HepG2 (cell line): ENCODE results near the gene PDCD11. TPM values are rescaled to one million over a fixed set of nuclear protein-coding genes. Genes with fewer than 3 reads are reported as not detected.

ENCODE experiments used
- ATAC-seq: fragments of 200-7000 bp; cut with Tn5 transposase; 3 replicates; pipeline ENCODE4 v1.9.1; 2020; ENCODE audit warnings: mild to moderate bottlenecking, moderate library complexity
- BruUV-seq: library from RNA; stranded (reverse); fragments of 400-500 nt; replicated peaks from 2 replicates; lab custom pipeline; 2021; lab: Mats Ljungman, UMichigan
- CTCF ChIA-PET: fragments of 300-600 bp; formaldehyde crosslinking; extraction: SDS; loops from one replicate; lab custom pipeline; 2021; ENCODE audit warnings: low total read pairs, inconsistent platforms, low intra/inter-chr PET ratio; lab: Yijun Ruan, JAX
- POLR2A ChIA-PET: fragments of 350-600 bp; sonication (Branson Sonifier 250); formaldehyde crosslinking; loops from one replicate; lab custom pipeline; 2020; ENCODE audit warnings: antibody characterized with exemption, inconsistent platforms; lab: Yijun Ruan, JAX
- DNase-seq: peaks from one replicate; pipeline ENCODE4 v3.0.0-alpha.2; 2015; ENCODE audit warnings: low spot score
- FAIRE-seq: peaks from 3 replicates; lab custom pipeline; 2011; peaks lifted over from hg19 to GRCh38; lab: Jason Lieb, UNC
- H2AFZ ChIP-seq: one replicate; pipeline ENCODE4 v1.6.1; 2011; ENCODE audit warnings: low read length, inconsistent platforms
- H3K27ac ChIP-seq: fragments of 300-600 bp; 3 replicates; pipeline ENCODE4 v1.8.0; 2011; ENCODE audit warnings: mixed run types, mild to moderate bottlenecking, mixed read lengths, low read length, inconsistent platforms; ENCODE audit not compliant: insufficient read depth; ENCODE audit errors: extremely low read length
- H3K27me3 ChIP-seq, 2 experiments: fragments of 200-600 bp in 1 of 2; 2 replicates in 1 of 2; 3 replicates in 1 of 2; pipeline versions ENCODE4 v1.6.0 to v1.8.0; 2011; ENCODE audit warnings: low read length in 2 of 2, mild to moderate bottlenecking in 2 of 2, moderate library complexity in 2 of 2, inconsistent platforms in 1 of 2; ENCODE audit not compliant: insufficient read depth in 2 of 2, control insufficient read depth in 1 of 2
- H3K36me3 ChIP-seq, 2 experiments: fragments of 200-600 bp in 1 of 2; replicated peaks in 1 of 2; 2 replicates in 1 of 2; 3 replicates in 1 of 2; pipeline versions ENCODE4 v1.5.1 to v1.8.0; 2011; ENCODE audit warnings: low read length in 2 of 2, inconsistent platforms in 1 of 2; ENCODE audit not compliant: insufficient read depth in 2 of 2, control insufficient read depth in 1 of 2
- H3K4me1 ChIP-seq: 2 replicates; pipeline ENCODE4 v1.5.1; 2012; ENCODE audit warnings: low read length, inconsistent platforms; ENCODE audit not compliant: insufficient read depth
- H3K4me2 ChIP-seq: 2 replicates; pipeline ENCODE4 v1.6.0; 2011; ENCODE audit warnings: low read depth, low read length, inconsistent platforms
- H3K4me3 ChIP-seq, 3 experiments: fragments of 200-600 bp in 1 of 3; sonication (generic), shearing (Covaris generic) in 1 of 3; replicated peaks in 1 of 3; 2 replicates each; pipeline ENCODE4 v1.5.1; 2011 to 2016; ENCODE audit warnings: low read length in 3 of 3, inconsistent platforms in 2 of 3, low read depth in 2 of 3, mild to moderate bottlenecking in 2 of 3, control low read depth in 1 of 3, mixed read lengths in 1 of 3; ENCODE audit not compliant: insufficient read depth in 1 of 3
- H3K79me2 ChIP-seq: one replicate; pipeline ENCODE4 v1.6.1; 2011; ENCODE audit warnings: low read length, inconsistent platforms; ENCODE audit not compliant: insufficient read depth
- H3K9ac ChIP-seq: 2 replicates; pipeline ENCODE4 v1.6.0; 2011; ENCODE audit warnings: mild to moderate bottlenecking, low read depth, low read length, inconsistent platforms; ENCODE audit not compliant: insufficient read depth
- H3K9me3 ChIP-seq: 2 replicates; pipeline ENCODE4 v1.5.1; 2012; ENCODE audit warnings: mild to moderate bottlenecking, low read length
- H4K20me1 ChIP-seq: 2 replicates; pipeline ENCODE4 v1.6.0; 2011; ENCODE audit warnings: inconsistent platforms, mild to moderate bottlenecking, low read length, moderate library complexity; ENCODE audit not compliant: insufficient read depth
- MXD1 ChIP-seq: sonication (generic); formaldehyde crosslinking; IDR thresholded peaks from 2 replicates; pipeline ENCODE4 v1.4.0; 2020; ENCODE audit warnings: mild to moderate bottlenecking, missing genetic modification reagents
- SALL1 ChIP-seq: sonication (generic); formaldehyde crosslinking; IDR thresholded peaks from 2 replicates; pipeline ENCODE4 v1.8.0; 2022; ENCODE audit warnings: mild to moderate bottlenecking, missing genetic modification reagents
- YY1 ChIP-seq: IDR thresholded peaks from 2 replicates; pipeline ENCODE4 v1.6.1; 2011; ENCODE audit warnings: low read length, low read depth, moderate library complexity, mild to moderate bottlenecking; ENCODE audit not compliant: insufficient read depth, insufficient replicate concordance
- ZNF282 ChIP-seq: fragments of 450-650 bp; IDR thresholded peaks from 2 replicates; pipeline ENCODE4 v1.6.1; 2018; ENCODE audit not compliant: partially characterized antibody
- ZNF460 ChIP-seq: sonication (generic); formaldehyde crosslinking; IDR thresholded peaks from 2 replicates; pipeline ENCODE4 v1.5.1; 2020; ENCODE audit warnings: missing genetic modification reagents, mild to moderate bottlenecking, borderline replicate concordance
- WGBS: methylation state at CpG from one replicate; pipeline ENCODE4 v1.1.6; 2017; ENCODE audit warnings: low lambda C conversion rate; 5-methylcytosine and 5-hydroxymethylcytosine counted together
- in situ Hi-C: cut with HindIII; loops from 2 replicates; pipeline ENCODE4 v1.10.0; 2017; ENCODE audit warnings: low pct_unique_long_range_greater_than_20kb; ENCODE audit not compliant: extremely low pct_ligation_motif_present
- intact Hi-C: fragments of 100-400 bp; cut with micrococcal nuclease; formaldehyde crosslinking; loops from one replicate; pipeline ENCODE4 v1.10.0; 2022; ENCODE audit not compliant: unreplicated experiment
- polyA plus RNA-seq, 8 experiments: library from polyadenylated mRNA; depleted of rRNA in 3 of 8; stranded (reverse) in 7 of 8; unstranded in 1 of 8; fragments of >200 nt; fragmentation: Illumina TruSeq in 4 of 8; extraction: Trizol in 4 of 8; gene quantifications; 2 replicates each; pipeline versions ENCODE4 v1.2.1 to v1.2.3, GENCODE V29; 2011 to 2016; ENCODE audit warnings: low read depth in 4 of 8, missing spikeins in 1 of 8, mixed read lengths in 1 of 8; ENCODE audit not compliant: insufficient read depth in 1 of 8
- total RNA-seq, 5 experiments: library from RNA; depleted of rRNA; stranded (reverse); fragments of >200 nt; fragmentation: Illumina TruSeq; extraction: Trizol; gene quantifications; 2 replicates each; pipeline ENCODE4 v1.2.3, GENCODE V29; 2016; ENCODE audit warnings: low read depth in 1 of 5
- TF ChIP-seq, protein P1 (sequence below): sonication (generic); formaldehyde crosslinking; IDR thresholded peaks from 2 replicates; pipeline ENCODE4 v1.8.0; 2022; ENCODE audit warnings: mild to moderate bottlenecking, missing genetic modification reagents; ENCODE audit not compliant: insufficient replicate concordance

Gene PDCD11
- total and polyA plus RNA-seq, 2 of the 13 experiments (the other 11 are each of a cell fraction or from before 2014, with no cell fraction given), result 12.8 to 52.8 TPM

GRCh38 chr10:103428989-103429643 is 32.7 kb downstream of the PDCD11 start:
- no peak overlapping the region for H3K9ac ChIP-seq
- intact Hi-C loops (no loop called here), in situ Hi-C loops (no loop called here)
- H3K79me2 ChIP-seq, result no peaks in the 10 kb centered on the region
- no peak overlapping the region for H3K4me3 ChIP-seq
- no peak overlapping the region for H2AFZ ChIP-seq
- no peak overlapping the region for H3K4me2 ChIP-seq
- H3K4me1 ChIP-seq, result peaks cover 7% of the 10 kb centered on the region; the same call in 1 of the 2 replicates
- ATAC-seq (no peak), FAIRE-seq (no peak), DNase-seq (no peak)
- H3K27ac ChIP-seq, result no peak overlapping the region
- 93% methylated on average over 5 of the region's 5 CpGs for WGBS
- ChIA-PET POLR2A (no interaction called here), CTCF (no interaction called here)
- no peaks in the 10 kb centered on the region for H4K20me1 ChIP-seq
- TF ChIP-seq MXD1 (CRISPR knock-in tag) (no peak), ZNF460 (CRISPR knock-in tag) (no peak), YY1 (no peak), ZNF282 (no peak), SALL1 (CRISPR knock-in tag) (no peak)
- TF ChIP-seq, protein P1, sequence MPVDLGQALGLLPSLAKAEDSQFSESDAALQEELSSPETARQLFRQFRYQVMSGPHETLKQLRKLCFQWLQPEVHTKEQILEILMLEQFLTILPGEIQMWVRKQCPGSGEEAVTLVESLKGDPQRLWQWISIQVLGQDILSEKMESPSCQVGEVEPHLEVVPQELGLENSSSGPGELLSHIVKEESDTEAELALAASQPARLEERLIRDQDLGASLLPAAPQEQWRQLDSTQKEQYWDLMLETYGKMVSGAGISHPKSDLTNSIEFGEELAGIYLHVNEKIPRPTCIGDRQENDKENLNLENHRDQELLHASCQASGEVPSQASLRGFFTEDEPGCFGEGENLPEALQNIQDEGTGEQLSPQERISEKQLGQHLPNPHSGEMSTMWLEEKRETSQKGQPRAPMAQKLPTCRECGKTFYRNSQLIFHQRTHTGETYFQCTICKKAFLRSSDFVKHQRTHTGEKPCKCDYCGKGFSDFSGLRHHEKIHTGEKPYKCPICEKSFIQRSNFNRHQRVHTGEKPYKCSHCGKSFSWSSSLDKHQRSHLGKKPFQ (CRISPR knock-in tag), result no peak
- H3K9me3 ChIP-seq, result no peaks in the 10 kb centered on the region
- H3K36me3 ChIP-seq, result peaks cover 29 to 76% of the 10 kb centered on the region in 2 experiments
- H3K27me3 ChIP-seq, result no peaks in the 10 kb centered on the region
- BruUV-seq, result no TSS peak
